Calu3 (cell line): ENCODE results near the gene ERC2. TPM values are rescaled to one million over a fixed set of nuclear protein-coding genes. Genes with fewer than 3 reads are reported as not detected.

Experiments
- BruUV-seq: library from RNA; stranded (reverse); fragments of 400-500 nt; replicated peaks from 2 replicates; lab custom pipeline; 2021; lab: Mats Ljungman, UMichigan
- CTCF ChIA-PET: fragments of 300-600 bp; sonication (Branson Sonifier 250); formaldehyde crosslinking; loops from one replicate; lab custom pipeline; 2022; ENCODE audit warnings: antibody characterized with exemption; lab: Charles Lee
- DNase-seq: peaks from one replicate; pipeline ENCODE4 v3.0.0; 2022
- H3K27ac Mint-ChIP-seq: one replicate; pipeline ENCODE4 v1.8.0; 2022; ENCODE audit warnings: mixed read lengths; ENCODE audit not compliant: unreplicated experiment
- H3K27me3 Mint-ChIP-seq: one replicate; pipeline ENCODE4 v1.8.0; 2022; ENCODE audit warnings: mixed read lengths; ENCODE audit not compliant: unreplicated experiment
- H3K36me3 Mint-ChIP-seq: one replicate; pipeline ENCODE4 v1.8.0; 2022; ENCODE audit warnings: mild to moderate bottlenecking, moderate library complexity, mixed read lengths; ENCODE audit not compliant: insufficient read depth, unreplicated experiment
- H3K4me1 Mint-ChIP-seq: one replicate; pipeline ENCODE4 v1.8.0; 2022; ENCODE audit warnings: mild to moderate bottlenecking, low read depth, mixed read lengths; ENCODE audit not compliant: unreplicated experiment
- H3K4me3 Mint-ChIP-seq: one replicate; pipeline ENCODE4 v1.8.0; 2022; ENCODE audit warnings: mild to moderate bottlenecking, low read depth, moderate library complexity, mixed read lengths; ENCODE audit not compliant: unreplicated experiment
- H3K9me3 Mint-ChIP-seq: one replicate; pipeline ENCODE4 v1.8.0; 2022; ENCODE audit warnings: low read depth, mixed read lengths; ENCODE audit not compliant: unreplicated experiment
- intact Hi-C: fragments of 100-400 bp; cut with micrococcal nuclease; formaldehyde crosslinking; loops from one replicate; pipeline ENCODE4 v1.10.0; 2022; ENCODE audit not compliant: unreplicated experiment
- total RNA-seq: library from RNA; stranded (reverse); gene quantifications from 2 replicates; pipeline ENCODE4 v1.2.3, GENCODE V29; 2022
- TF ChIP-seq, protein P1 (sequence below): fragments of 200-600 bp; IDR thresholded peaks from one replicate; pipeline ENCODE4 v1.8.0; 2022; ENCODE audit warnings: antibody characterized with exemption; ENCODE audit not compliant: unreplicated experiment

The ERC2 gene
- total RNA-seq, 1 experiment from 2014 or later = 0.73 TPM

DNA sequence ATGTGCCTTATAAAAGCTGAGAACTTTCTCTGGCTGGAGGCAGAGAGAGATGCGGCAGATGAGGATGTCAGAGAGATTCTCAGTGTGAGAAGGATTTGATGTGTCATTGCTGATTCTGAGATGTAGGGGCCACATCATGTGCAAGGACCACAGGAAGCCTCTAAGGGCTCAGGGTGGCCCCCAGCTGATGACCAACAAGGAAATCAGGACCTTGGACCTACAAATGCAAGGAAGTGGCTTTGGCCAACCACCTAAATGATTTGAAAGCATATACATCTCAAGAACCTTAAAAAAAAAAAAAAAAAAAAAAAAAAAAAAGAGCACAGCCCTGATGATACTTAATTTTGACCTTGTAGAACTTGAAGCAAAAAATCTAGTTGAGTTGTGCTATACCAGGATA, 282.4 kb downstream of the ERC2 start:
- no TSS peak for BruUV-seq
- no peaks in the 10 kb centered on the region for H3K4me1 Mint-ChIP-seq
- H3K4me3 Mint-ChIP-seq = no peak overlapping the region
- intact Hi-C loops = no loop called here
- H3K36me3 Mint-ChIP-seq = no peaks in the 10 kb centered on the region
- CTCF ChIA-PET = no interaction called here
- H3K9me3 Mint-ChIP-seq = no peaks in the 10 kb centered on the region
- H3K27me3 Mint-ChIP-seq = peaks cover 30% of the 10 kb centered on the region
- no peak overlapping the region for H3K27ac Mint-ChIP-seq
- TF ChIP-seq, protein P1, sequence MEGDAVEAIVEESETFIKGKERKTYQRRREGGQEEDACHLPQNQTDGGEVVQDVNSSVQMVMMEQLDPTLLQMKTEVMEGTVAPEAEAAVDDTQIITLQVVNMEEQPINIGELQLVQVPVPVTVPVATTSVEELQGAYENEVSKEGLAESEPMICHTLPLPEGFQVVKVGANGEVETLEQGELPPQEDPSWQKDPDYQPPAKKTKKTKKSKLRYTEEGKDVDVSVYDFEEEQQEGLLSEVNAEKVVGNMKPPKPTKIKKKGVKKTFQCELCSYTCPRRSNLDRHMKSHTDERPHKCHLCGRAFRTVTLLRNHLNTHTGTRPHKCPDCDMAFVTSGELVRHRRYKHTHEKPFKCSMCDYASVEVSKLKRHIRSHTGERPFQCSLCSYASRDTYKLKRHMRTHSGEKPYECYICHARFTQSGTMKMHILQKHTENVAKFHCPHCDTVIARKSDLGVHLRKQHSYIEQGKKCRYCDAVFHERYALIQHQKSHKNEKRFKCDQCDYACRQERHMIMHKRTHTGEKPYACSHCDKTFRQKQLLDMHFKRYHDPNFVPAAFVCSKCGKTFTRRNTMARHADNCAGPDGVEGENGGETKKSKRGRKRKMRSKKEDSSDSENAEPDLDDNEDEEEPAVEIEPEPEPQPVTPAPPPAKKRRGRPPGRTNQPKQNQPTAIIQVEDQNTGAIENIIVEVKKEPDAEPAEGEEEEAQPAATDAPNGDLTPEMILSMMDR = no peak
- DNase-seq = no peak

DNA sequence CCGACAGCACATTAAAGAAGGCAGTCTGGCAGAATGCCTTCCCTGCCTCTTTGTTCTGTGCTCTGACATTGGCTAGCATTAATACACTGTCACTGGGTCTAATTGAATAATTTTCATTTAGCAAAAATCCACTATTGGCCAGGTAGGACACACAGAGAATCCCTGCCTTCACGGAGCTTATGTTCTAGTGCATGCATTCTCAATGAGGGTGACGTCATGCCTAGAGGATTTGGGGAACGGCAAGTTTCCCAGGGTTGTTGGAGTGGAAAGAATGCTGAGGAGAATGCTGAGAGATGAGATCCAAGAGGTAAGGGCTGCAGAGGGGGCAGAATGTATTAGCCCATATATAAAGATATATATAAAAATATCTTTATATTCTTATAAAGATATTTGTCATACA, 284.7 kb downstream of the ERC2 start:
- intact Hi-C loops = no loop called here
- CTCF ChIA-PET = no interaction called here
- Mint-ChIP-seq H3K4me1 (no peaks in the 10 kb centered on the region), H3K27ac (no peak overlapping the region), H3K27me3 (peaks cover 33% of the 10 kb centered on the region), H3K9me3 (peaks cover 2% of the 10 kb centered on the region), H3K36me3 (no peaks in the 10 kb centered on the region), H3K4me3 (no peak overlapping the region)
- no TSS peak for BruUV-seq
- no peak for DNase-seq
- TF ChIP-seq, protein P1 = no peak

DNA sequence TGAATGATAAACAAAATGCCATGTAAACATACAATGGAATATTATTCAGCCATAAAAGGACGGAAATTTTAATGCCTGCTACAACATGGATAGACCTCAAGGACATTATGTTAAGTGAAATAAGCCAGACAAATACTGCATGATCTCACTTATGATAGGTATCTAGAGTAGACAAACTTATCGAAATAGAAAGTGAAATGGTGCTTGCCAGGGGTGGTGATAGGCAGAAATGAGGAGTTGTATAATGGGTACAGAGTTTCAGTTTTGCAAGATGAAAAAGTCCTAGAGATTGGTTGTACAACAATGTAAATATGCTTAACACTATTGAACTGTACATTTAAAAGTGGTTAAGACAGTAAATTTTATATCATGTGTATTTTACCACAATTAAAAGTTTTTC, 287.8 kb downstream of the ERC2 start:
- no peak overlapping the region for H3K4me3 Mint-ChIP-seq
- no peaks in the 10 kb centered on the region for H3K4me1 Mint-ChIP-seq
- H3K27ac Mint-ChIP-seq = no peak overlapping the region
- no peaks in the 10 kb centered on the region for H3K36me3 Mint-ChIP-seq
- CTCF ChIA-PET = no interaction called here
- BruUV-seq = no TSS peak
- DNase-seq = no peak
- H3K27me3 Mint-ChIP-seq = peaks cover 21% of the 10 kb centered on the region
- H3K9me3 Mint-ChIP-seq = peaks cover 2% of the 10 kb centered on the region
- TF ChIP-seq, protein P1 = no peak
- intact Hi-C loops = no loop called here

DNA sequence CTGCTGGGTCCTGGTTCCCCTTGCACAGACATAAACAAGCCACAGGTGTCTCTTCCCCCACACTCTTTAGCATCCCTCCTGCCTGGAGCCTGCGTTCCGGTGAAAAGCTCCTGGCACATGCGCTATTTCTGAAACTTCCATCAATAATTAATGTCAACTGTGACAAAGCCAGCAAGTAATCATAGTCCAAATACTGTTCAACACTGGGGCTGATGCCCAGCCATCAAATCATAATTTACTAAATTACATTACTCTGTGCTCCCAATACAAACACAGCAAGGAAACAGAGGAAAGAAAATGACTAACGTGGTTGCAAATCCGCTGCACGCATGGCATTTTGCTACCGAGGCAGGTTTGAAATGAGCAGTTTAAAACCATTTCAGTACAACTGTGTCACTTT, 294.7 kb downstream of the ERC2 start:
- H3K9me3 Mint-ChIP-seq = no peaks in the 10 kb centered on the region
- intact Hi-C loops = no loop called here
- DNase-seq = no peak
- TF ChIP-seq, protein P1 = no peak
- CTCF ChIA-PET = no interaction called here
- no peaks in the 10 kb centered on the region for H3K36me3 Mint-ChIP-seq
- BruUV-seq = no TSS peak
- H3K4me3 Mint-ChIP-seq = no peak overlapping the region
- peaks cover 16% of the 10 kb centered on the region for H3K27me3 Mint-ChIP-seq
- no peak overlapping the region for H3K27ac Mint-ChIP-seq
- H3K4me1 Mint-ChIP-seq = no peaks in the 10 kb centered on the region
